ENCODE results near the gene THEMIS2. TPM values are rescaled to one million over a fixed set of nuclear protein-coding genes. Genes with fewer than 3 reads are reported as not detected.

Gene THEMIS2
- total RNA-seq, 2 experiments from 2014 or later = 4.1 to 20.3 TPM

DNA sequence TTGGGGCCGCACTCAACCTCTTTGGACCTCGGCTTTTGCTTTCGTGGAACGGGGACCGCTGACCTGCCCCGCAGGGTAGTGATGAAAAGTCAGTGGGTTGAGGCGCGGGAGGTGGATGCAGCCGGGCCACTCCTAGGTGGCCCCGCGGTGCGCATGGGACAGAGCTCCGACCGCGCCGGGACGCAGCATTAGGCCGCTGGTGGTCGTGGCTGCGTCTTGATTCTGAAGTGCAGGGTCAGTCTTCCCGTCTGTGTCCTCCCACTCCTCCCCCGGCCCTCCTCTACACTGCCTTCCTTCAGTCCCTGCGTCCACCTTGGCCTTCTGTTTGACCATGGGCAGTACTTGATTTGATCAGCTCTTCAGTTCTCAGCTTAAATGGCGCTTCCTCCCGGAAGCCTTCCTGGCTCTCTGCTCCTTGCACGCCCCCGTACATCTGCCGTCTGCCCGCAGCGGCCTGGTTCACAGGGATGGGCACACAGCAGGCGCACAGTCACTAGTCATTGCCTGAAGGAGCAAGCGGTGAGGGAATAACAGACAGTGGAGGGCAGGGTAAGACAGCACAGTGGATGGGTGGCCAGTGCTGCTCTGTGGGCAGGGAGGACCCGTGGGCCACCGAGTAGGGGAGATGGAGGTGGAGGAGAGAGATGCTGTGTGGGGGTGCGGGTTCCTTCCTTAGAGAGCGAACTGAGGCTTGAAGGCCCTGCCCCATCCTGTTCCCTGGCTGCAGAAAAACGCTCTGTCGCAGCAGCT, 633 bp downstream of the THEMIS2 start:
- H3K4me2 ChIP-seq (ENCODE audit: low read length) = peak overlapping the region; percentile 78
- ChIA-PET POLR2A (no interaction called here), CTCF (ENCODE audit: unreplicated experiment) (no interaction called here)
- no peaks in the 10 kb centered on the region for H3K9me2 ChIP-seq (ENCODE audit: insufficient read depth, low read length)
- no peaks in the 10 kb centered on the region for H3K9me3 ChIP-seq (ENCODE audit: low read length)
- no peaks in the 10 kb centered on the region for H3K36me3 ChIP-seq (ENCODE audit: insufficient read depth, low read length)
- peak overlapping the region; percentile 52; the same call in 1 of the 2 replicates for H2AFZ ChIP-seq (ENCODE audit: low read length)
- DNase-seq (ENCODE audit: low spot score) = no peak
- BruUV-seq (replicated peaks) = TSS peak; percentile 64
- intact Hi-C loops (cut with micrococcal nuclease; ENCODE audit: unreplicated experiment) = loop anchor here (10.0 kb wide), 1 partner anchor 202 kb away; no protein-coding TSS in a partner anchor
- no peaks in the 10 kb centered on the region for H4K20me1 ChIP-seq (ENCODE audit: insufficient read depth, low read length)
- peaks cover 66% of the 10 kb centered on the region for H3K4me1 ChIP-seq (ENCODE audit: insufficient read depth, low read length, poor library complexity, severe bottlenecking)
- TF ChIP-seq CTCF (conservative IDR thresholded peaks at IDR 0.05; ENCODE audit: low read length) (no peak), EZH2phosphoT487 (IDR thresholded peaks at IDR 0.05; ENCODE audit: borderline replicate concordance, low read depth, low read length) (no peak)
- H3K27ac ChIP-seq (ENCODE audit: low read depth, low read length, poor library complexity, severe bottlenecking) = peak overlapping the region; percentile 0
- H3K79me2 ChIP-seq (ENCODE audit: insufficient read depth, low read depth, low read length) = no peaks in the 10 kb centered on the region
- peak overlapping the region; percentile 77 for H3K4me3 ChIP-seq (ENCODE audit: low read depth, low read length, poor library complexity, severe bottlenecking)

DNA sequence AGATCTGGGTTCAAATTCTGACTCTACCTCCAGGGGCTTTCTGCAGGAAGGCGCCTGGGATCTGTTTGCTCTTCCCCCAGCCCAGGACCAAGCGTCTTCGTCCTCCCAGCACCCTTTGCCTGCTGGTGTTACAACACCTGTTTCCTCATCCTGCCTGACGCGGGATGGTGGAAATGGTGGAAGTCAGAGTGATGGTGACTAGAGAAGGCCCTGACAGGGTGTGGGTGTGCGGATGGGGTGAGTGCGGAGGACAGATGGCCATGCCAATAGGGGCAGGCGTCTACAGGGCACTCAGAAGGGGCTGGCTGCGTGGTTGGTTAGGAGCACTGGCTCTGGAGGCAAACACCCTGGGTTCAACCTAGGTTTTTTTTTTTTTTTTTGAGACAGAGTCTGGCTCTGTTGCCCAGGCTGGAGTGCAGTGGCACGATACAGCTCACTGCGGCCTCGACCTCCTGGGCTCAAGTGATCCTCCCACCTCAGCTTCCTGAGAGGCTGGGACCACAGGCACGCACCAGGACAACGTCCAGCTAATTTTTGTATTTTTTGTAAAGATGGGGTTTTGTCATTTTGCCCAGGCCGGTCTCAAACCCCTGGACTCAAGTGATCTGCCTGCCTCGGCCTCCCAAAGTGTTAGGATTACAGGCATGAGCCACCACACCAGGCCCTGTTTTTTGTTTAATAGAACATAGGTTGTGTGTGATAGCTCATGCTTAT, 1.5 kb downstream of the THEMIS2 start:
- BruUV-seq (replicated peaks) = no TSS peak
- Histone ChIP-seq H3K79me2 (ENCODE audit: insufficient read depth, low read depth, low read length) (no peaks in the 10 kb centered on the region), H3K4me1 (ENCODE audit: insufficient read depth, low read length, poor library complexity, severe bottlenecking) (peaks cover 59% of the 10 kb centered on the region)

More for the DNA sequence above, 1.5 kb downstream of the THEMIS2 start:
- no peak for DNase-seq (ENCODE audit: low spot score)
- peak overlapping the region; percentile 47 for H3K27ac ChIP-seq (ENCODE audit: low read depth, low read length, poor library complexity, severe bottlenecking)
- CTCF ChIA-PET (ENCODE audit: unreplicated experiment) = no interaction called here
- TF ChIP-seq CTCF (conservative IDR thresholded peaks at IDR 0.05; ENCODE audit: low read length) = no peak
- TF ChIP-seq EZH2phosphoT487 (IDR thresholded peaks at IDR 0.05; ENCODE audit: borderline replicate concordance, low read depth, low read length) = no peak
- peak overlapping the region; percentile 77 for H3K4me3 ChIP-seq (ENCODE audit: low read depth, low read length, poor library complexity, severe bottlenecking)
- H3K9me2 ChIP-seq (ENCODE audit: insufficient read depth, low read length) = no peaks in the 10 kb centered on the region
- POLR2A ChIA-PET = no interaction called here
- H4K20me1 ChIP-seq (ENCODE audit: insufficient read depth, low read length) = no peaks in the 10 kb centered on the region
- no peak overlapping the region; the same call in 1 of the 2 replicates for H2AFZ ChIP-seq (ENCODE audit: low read length)
- no peaks in the 10 kb centered on the region for H3K36me3 ChIP-seq (ENCODE audit: insufficient read depth, low read length)
- H3K9me3 ChIP-seq (ENCODE audit: low read length) = no peaks in the 10 kb centered on the region
- peak overlapping the region; percentile 78 for H3K4me2 ChIP-seq (ENCODE audit: low read length)
- intact Hi-C loops (cut with micrococcal nuclease; ENCODE audit: unreplicated experiment) = loop anchor here (10.0 kb wide), 1 partner anchor 201 kb away; no protein-coding TSS in a partner anchor
